Uterus (tissue), 2 donors: ENCODE results near the gene TASP1.

Source experiments
- CTCF ChIP-seq, 4 experiments: fragments of 200-600 bp in 2 of 4; fragments of 450-650 bp in 2 of 4; sonication (generic) in 2 of 4; IDR thresholded peaks; one replicate each; pipeline ENCODE4 v1.5.1; 2016 to 2019; ENCODE audit warnings: antibody characterized with exemption in 4 of 4, mild to moderate bottlenecking in 2 of 4, moderate library complexity in 1 of 4
- POLR2A ChIP-seq, 2 donors: fragments of 450-650 bp; IDR thresholded peaks; one replicate each; pipeline ENCODE4 v1.6.1; 2016; ENCODE audit warnings: antibody characterized with exemption in 2 of 2, mild to moderate bottlenecking in 1 of 2, moderate library complexity in 1 of 2

GRCh38 chr20:13392391-13392790 lies 246.3 kb downstream of the TASP1 start:
- no peak for TF ChIP-seq CTCF (IDR thresholded peaks at IDR 0.05)
- TF ChIP-seq POLR2A (IDR thresholded peaks at IDR 0.05): no peak
